Measurements from ENCODE around the gene PRG2.
A peak's percentile ranks its signal among the peaks of the same experiment; 100 is the strongest.

PRG2 gene, protein sequence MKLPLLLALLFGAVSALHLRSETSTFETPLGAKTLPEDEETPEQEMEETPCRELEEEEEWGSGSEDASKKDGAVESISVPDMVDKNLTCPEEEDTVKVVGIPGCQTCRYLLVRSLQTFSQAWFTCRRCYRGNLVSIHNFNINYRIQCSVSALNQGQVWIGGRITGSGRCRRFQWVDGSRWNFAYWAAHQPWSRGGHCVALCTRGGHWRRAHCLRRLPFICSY

DNA sequence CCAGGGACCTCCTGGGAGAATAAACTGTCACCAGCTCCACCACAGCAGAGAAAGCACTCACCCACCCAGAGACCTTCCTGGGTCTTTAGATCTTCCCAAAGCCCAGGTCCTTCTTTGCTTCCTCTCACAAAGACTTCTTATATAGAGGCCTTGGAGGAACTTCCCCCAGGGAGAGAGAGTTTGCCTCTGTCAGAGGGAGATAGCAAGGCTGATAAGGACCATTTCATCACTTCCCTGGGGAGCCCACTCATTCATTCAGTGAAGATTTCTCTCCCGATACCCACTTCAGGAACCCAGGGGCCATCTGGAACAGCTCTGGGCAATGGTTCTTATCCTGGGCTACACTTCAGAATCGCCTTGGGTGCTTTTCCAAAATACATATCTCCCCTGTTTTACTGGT lies at the start of gene PRG2:
Gene PRG2, minus strand, starts transcription at position 116 of the 400 bp plus-strand sequence. CDS start 706 bp downstream, outside the sequence.
- no peak for DNase-seq (ENCODE audit: low spot score)

DNA sequence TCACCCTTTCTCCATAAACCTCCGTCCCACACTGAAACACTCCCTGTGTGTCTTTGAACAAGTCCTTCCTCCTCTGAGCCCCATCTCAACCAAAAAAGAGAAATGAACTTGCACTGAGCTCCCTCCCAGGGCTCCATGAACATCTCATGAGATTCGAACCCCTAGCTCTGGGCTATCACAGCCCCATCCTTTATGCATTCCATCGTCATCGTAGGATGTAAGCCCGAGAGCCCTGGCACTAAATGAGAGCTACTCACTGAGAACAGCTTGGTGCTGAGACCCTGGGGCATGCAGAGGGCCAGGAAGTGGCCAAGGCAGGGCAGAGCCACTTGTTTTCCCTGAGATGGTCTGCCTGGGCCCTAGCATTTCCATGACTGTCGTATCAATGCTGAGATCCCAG lies 49.3 kb upstream of the PRG2 start:
- no peak for DNase-seq (ENCODE audit: low spot score)

DNA sequence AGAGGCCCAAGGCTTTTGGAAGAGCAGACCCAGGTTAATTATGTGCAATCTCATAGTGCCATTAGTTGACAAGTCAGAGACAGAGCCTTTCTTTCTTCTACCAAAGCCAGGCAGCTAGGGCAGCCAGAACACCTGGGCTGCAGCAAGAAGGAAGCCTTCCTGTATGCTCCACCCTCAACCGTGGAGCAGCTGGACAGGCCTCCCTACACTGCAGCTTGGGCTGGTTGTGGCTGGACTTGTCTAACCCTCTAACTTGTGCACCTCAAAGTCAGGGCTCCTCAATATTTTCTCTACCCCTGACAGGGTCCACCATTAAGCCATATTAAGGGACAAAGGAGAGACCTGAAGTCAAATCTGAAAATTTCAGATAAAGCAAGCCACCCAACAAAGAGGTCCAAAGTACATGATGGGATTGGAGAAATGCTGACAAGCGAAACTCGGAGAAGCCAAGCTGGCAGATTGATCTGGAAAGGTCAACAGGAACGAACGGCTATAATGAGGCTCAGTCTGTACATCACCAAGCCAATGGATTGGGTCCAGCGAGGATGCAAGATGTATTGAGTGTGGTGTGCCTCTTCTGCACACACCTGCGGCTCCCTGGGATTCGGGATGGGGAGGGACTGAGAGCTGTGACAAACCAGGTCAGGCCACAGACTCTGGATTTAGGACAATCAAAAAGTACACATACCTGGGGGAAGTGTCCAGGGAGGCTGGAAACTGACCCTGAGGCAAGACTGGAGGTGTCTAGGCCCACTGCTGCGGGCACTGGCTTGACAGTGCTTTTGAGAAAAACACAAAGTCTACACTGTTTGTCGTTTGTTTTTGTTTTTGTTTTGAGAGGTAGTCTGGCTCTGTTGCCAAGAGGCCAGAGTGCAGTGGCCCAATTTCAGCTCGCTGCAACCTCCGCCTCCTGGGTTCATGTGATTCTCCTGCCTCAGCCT lies 48.2 kb upstream of the PRG2 start:
- no peak for DNase-seq (ENCODE audit: low spot score)

DNA sequence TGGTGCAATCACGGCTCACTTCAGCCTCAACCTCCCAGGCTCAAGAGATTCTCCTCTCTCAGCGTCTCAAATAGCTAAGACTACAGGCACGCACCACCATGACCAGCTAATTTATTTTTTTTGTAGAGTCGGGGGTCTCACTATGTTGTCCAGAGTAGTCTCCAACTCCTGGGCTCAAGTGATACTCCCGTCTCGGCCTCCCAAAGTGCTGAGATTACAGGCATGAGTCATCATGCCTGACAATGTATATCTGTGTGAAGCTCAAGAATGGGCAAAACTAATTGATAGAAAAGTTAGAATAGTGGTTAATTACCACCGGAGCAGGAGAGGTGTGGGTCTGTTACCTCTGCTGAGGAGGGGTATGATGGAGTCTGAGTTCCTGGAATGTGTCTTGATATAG lies 45.6 kb upstream of the PRG2 start:
- DNase-seq (ENCODE audit: low spot score) = no peak

DNA sequence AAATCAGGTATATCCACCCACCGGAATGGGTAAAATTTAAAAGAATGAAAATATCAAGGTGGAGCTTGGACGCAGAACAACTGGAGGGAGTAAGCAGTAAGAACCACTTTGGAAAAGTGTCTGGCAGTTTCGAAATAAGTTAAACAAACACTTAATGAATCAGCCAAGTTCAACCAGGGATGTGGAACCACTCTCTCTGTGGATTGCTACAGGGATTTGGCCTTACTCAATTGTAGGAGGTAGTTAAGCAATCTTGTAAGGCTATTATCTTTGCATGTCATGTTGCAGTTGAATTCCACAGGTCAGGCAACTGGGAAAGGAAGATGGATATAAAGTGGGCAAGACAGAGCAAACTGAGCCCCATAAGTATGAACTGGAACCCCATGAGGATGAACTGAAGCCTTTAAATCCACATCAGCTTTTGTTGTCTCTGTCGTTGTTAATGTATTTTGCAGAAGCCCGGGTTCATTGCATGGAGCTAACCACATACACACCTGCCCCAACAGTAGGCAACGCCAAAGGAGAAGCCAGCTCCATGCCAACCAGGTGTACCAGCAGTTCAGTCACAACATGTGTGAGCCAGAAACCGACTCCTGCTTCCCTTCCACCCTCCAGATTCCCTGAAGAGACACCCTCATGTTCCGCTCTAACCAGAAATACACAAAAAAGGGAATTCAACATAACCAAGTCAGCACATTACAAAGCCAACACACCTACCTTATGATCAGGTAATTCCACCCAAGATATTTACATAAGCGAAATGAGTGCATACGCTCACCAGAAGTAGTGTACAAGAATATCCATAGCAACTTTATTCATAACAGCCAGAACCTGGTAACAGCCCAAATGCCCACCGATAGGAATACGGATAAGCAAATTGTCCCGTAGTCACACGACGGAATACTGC lies 44.4 kb upstream of the PRG2 start:
- peak; percentile 79 for DNase-seq (ENCODE audit: low spot score)

DNA sequence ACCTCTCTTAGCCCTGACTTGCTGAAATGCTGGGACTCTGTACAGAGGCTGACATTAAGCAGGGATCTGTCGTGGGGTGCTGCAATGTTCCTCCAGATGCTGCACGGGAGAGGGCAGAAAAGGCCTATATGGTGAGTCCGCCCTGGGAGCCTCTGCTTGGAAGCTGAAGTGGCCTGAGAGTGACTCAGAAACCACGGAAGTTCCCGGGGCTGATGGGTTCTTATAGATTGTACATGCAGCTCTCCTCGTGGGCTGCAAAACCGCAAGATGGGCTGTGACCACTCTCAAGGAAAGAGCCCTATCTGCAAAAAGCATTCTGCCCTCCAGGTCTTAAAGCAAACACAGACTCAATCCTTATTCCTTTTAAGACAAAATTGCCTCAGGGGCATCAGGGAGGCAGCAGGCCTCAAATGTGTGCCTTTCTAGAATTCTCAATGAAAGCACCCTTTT lies 42.3 kb upstream of the PRG2 start:
- DNase-seq (ENCODE audit: low spot score) = peak; percentile 44

DNA sequence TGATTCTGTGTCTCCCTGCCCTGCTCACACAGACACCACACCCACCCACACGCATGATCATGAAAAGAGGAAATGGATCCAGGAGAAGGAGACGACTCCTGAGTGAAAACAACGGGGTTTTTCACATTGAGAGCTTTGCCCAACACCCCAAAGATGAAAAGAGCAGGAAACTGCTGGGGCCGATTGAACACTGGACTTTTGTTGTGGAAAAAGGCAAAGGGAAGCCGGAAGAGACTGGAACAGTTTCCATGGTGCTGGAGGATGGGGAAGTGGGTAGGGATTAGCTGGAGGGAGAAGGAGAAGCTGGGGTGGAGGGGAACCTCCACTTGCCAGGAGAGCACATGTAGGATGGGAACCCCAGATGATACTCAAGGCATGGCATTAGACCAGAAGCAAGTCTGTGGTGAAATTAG lies 41.7 kb upstream of the PRG2 start:
- DNase-seq (ENCODE audit: low spot score) = no peak

DNA sequence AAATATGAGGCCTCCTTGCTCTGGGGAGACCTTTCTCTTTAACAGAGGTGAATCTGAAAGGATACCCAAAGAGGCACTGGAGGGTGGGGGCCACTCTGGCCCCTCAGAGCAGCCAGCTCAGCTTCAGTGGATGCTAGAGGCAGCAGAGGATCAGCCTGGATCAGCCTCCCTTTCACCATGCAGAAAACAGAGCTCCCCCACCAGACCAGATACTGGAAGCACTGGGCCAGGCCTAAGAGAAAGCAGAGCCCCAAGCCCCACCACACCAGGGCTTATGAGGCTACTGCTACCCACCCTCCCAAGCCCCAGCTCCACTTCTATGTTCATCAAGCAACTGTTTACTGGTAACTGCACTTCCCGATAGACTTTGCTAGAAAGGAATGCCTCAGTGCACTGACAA lies 40.5 kb upstream of the PRG2 start:
- DNase-seq (ENCODE audit: low spot score) = no peak

DNA sequence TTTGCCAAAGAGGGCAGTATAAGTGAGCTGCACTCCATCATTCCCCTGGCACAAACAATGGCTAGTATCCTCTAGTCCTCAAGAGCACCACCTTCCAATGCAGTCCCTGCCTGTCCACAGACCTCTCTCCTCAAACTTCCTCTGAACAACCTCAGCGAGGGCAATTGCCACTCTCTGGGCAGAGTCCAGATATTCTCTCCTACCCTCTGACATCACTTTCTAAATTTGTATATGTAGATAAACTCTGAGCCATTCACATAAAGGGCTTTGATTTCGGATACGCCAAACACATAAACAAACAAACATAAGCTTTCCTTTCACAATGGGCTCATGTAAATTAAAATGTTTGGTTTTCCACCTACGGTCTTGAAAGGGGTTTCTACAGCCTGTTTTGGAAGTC lies 39.5 kb upstream of the PRG2 start:
- no peak for DNase-seq (ENCODE audit: low spot score)

DNA sequence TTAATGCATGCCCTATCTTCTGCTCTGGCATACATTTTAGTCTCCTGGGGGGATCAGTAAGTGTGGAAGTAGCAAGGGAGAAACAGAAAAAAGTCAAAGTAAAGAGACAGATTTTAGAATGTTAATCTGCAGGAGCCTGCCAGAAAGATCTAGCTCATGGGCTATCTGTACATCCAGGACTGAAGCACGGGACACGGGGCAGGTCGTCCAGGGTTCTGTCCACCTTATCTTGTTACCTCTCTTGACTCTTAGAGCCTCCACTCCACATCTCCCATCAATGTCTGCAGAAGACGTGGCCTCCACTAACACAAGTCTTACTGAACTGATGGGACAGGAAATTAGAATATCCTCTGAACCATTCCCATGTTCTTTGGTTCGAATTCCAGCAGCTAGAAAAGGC lies 38.2 kb upstream of the PRG2 start:
- DNase-seq (ENCODE audit: low spot score) = no peak

DNA sequence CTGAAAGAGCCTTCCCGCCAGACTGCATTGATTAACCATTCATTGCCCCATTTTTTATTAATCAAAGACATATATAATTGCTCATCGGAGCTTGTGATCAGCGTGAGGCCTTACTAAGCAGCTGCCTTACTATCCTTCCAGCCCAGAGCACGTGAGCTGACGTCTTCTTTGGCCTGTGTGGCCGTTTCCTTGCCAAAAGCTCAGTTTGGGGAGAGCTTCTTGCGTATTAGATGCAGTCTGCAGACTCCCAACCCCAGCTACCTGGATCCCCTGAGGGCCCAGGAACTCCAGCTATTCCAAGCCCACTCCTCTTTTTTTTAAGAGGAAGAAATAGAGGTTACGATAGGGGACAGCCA lies 37.3 kb upstream of the PRG2 start:
- DNase-seq (ENCODE audit: low spot score) = no peak

DNA sequence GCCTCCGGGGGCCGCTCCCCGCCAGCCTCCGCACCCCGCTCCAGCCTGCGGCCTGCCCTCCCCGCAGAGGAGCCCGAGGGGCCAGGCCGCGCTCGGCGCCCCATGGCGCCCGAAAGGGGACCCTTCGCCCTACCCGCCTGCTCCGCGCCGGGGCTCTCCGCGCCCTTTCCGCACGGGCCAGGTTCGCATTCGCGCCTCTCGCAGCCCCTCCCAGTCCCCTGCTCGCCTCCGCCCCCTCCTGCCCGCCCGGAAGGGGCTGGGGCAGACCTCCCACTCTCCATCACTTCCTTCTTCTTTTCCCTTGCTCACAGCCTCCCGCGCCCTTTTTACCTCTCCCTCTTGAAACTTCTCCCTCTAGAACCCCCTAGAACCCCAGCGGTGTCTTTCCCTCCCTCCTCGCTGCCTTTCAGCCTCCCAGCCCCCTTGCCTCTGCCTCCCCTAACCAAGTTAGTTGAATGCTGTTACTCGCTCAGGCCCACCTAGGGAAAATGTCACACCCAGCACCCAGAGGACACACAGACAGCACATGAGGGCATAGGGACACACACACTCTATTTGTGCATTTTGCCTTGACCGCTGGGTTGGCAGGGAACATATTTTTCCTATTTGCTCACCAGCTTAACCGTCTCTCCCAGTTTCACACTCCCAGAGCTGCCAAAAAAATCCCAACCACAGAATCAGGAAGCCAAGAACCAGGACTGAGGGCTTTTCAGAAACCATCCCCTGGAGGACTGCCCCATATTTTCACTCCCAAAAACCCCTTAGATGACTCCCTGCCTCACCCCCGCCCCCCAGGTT lies 36.7 kb upstream of the PRG2 start, which contains the start of gene SLC43A3:
Gene SLC43A3, minus strand, starts transcription at position 193 of the 798 bp plus-strand sequence. CDS start 949 bp downstream, outside the sequence.
- peak; percentile 91 for DNase-seq (ENCODE audit: low spot score)

DNA sequence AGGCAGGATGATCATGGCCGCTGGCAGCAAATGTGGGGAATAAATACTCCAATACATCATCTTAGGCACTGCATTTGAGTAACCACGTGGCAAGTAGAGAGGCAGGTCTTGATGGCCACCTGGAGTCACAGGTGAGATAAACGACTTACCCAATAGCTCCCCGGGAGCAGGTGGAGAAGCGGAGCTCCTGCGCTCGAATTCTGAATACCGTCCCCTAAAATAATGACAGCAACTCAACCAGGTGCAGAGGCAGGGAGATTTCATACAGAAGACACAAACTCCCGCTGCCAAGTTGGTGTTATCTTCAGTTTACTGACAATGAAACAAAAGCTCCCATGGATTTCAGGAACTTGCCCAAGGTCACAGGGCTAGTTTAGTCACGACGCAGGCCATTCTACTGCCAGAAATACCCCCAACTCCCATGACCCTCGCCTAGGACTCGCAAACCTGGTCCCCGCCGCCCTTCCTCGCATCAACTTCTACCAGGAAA lies 36.0 kb upstream of the PRG2 start:
- DNase-seq (ENCODE audit: low spot score) = peak; percentile 28

DNA sequence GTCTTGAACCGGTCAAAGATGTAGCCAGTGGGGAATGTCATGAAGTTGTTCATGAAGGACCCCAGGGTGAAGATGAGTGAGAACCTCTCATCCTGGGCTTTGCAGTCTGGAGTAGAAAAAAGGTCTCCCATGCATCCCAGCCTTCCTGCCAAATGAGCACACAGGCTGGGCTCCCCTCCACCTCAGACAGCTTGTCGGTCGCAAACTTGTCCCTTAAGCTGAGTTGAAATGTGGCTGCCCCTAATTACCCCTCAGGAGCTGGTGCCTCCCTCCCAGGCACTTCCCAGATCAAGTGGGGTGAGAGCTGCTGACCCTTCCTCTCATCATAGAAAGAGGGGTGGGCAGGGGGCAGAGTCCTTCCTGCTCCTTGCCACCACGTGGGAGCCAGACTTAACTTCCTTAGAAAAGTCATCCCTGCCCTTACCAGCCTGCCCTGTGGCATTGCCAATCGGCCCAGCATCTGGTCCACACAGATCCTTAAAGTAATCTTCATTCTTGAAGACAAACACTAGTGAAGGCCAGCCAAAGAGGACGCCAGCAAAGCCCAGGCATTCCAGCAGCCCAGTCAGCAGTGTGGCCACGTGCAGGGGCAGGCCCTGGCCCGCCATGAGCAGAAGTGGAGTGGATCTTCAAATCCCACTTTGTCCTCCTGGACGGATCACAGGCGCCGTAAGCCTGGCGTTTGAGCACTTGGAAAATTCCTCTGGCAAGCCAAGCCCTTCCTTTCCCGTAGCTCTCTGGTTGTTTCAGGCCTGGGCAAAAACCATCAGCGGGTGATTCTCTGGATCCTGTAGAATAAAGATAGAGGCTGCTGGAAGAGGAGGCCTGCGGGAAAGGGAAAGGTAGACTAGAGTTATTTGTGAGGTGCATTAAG lies 35.4 kb upstream of the PRG2 start:
- no peak for DNase-seq (ENCODE audit: low spot score)

DNA sequence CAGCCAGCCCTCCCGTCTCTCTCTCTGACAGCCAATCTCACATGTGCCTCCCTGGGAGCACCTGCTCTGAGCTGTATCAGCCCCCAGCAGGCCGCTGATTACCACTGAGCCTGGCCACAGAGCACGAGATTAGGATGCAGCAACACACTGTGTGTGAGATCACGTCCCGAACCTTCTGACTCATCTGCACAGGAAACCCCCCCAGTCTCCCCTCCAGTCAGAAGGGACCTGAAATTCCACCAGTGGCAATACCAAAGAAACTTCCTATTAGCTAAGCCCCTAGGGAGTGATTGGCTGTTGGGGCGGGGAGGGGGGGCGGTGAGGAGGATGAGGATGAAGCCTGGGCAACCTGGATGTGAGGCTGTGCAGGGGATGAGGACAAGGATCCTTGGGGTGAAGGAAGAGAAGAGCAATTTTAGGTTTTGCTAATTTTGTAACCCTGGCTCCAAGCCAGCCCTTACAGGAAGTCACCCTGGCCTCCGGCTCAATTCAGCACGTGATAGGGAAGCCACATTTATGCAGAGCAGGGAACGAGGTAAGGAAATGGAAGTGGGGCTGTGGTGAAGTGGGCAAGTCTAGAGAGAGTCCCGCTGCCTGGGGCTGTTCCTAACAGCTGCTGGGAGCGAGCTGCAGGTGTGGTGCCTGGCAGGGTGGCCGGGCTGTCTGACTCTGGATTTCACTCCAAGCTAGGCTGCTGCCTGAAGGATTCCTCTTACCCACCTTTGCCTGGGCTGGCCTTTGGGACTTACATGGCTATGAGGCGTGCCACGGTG lies 34.5 kb upstream of the PRG2 start:
- peak; percentile 97 for DNase-seq (ENCODE audit: low spot score)

DNA sequence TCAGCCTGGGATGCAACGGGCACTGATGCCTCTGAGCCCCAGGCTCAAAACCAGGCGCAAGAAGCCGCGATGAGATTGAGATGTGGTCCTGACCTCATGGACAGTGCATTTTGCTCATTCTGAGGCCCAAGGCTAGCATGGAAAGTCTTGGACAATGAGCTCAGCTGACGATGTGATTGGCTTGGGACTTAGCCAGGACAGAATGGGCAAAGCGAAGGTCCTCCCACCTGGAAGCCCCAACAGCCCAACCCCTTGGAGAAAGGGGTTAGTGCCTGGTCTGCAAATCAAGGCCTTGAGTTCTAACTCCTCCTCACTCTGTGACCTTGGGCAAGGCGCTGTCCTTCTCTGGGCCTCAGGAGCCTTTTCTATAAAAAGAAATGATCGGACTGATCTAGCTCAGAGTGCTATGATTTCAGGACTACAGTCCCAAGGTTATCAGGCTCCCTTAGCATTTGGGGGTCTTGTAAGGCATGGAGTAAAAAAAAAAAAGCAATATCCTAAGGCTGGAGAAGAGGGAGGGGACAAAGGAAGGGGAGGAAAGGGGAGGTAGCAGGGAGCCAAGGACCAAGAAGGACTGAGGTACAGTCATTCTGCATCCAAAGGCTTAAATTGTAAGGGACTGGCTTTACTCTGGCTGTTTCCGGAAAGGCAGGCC lies 33.8 kb upstream of the PRG2 start:
- no peak for DNase-seq (ENCODE audit: low spot score)

DNA sequence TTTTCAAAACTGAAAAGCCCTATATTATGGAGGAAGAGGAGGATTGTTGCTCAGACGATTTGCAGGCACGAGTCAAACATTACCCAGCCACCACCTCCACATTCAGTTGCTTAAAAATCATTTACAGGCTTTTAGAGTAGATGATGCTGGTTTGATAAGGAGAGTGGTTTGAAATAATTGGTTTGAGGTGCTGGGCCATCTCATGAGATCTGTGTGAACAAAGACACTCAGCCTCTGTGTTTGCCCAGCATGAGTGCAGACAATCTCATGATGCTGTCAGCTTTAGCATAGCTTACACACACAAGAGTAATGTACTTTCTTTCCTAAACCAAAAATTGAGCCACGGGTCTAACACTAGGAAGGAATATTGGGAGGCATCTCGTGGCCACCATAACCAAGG lies 32.2 kb upstream of the PRG2 start:
- DNase-seq (ENCODE audit: low spot score) = no peak

DNA sequence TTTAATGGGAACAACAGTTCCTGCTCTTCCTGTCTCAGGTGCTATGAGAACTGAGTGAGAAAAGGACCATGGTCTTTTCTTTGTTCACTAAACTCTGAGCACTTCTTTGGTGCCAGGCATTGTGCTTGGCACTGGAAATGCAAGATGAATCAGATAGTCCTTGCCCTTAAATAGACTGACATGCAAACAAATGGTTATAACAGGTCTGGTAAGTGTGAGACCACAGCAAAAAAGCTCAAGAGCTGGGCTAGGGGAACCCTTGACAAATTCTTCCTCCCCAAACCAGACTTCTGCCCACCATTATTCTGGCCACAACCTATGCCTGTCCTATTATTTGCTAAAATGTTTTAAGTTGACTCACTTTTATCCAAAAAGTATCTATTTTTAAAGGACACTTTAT lies 31.4 kb upstream of the PRG2 start:
- DNase-seq (ENCODE audit: low spot score) = no peak

DNA sequence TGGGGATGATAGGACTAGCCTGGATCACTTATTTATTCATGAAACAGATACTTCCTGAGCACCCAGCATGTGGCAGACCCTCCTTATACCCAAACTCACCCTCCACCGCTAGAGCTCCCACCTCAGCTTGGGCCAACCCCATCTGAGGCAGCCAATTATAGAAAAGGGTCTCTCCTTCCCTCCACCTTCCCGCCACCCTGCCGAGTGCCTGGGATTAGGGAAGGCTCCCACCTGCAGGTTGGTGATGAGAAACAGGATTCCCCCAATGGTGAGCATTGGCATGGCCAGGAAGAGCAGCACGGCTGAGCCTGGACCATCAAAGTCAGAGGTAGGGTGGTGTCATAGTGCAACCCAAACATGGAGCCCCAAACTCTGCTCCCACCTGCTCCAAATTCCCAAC lies 30.6 kb upstream of the PRG2 start:
- no peak for DNase-seq (ENCODE audit: low spot score)

Data from kidney tubule cell (primary cell).